HepG2 (cell line): ENCODE data around the gene IL17C. TPM values are rescaled to one million over a fixed set of nuclear protein-coding genes. Genes with fewer than 3 reads are reported as not detected.

ENCODE experiments used
- BORCS8-MEF2B ChIP-seq: sonication (generic); formaldehyde crosslinking; IDR thresholded peaks from 2 replicates; pipeline ENCODE4 v1.8.0; 2022; ENCODE audit warnings: mild to moderate bottlenecking, missing genetic modification reagents
- CCAR2 ChIP-seq: fragments of 200-400 bp; formaldehyde crosslinking; optimal IDR thresholded peaks from 2 replicates; pipeline ENCODE3; 2018; ENCODE audit warnings: low read depth, mild to moderate bottlenecking, low read length, moderate library complexity
- CENPT ChIP-seq: sonication (generic); formaldehyde crosslinking; IDR thresholded peaks from 2 replicates; pipeline ENCODE4 v1.8.0; 2022; ENCODE audit warnings: low read depth, mild to moderate bottlenecking, moderate library complexity, missing genetic modification reagents
- ERF ChIP-seq: IDR thresholded peaks from 2 replicates; pipeline ENCODE4 v1.6.1; 2018; ENCODE audit warnings: missing biosample characterization, missing genetic modification reagents
- ESRRA ChIP-seq: sonication (generic); formaldehyde crosslinking; IDR thresholded peaks from 2 replicates; pipeline ENCODE4 v1.5.1; 2020; ENCODE audit warnings: mild to moderate bottlenecking, low read depth, missing genetic modification reagents
- HOXD1 ChIP-seq: sonication (generic); formaldehyde crosslinking; IDR thresholded peaks from 2 replicates; pipeline ENCODE4 v1.5.0; 2020; ENCODE audit warnings: missing genetic modification reagents
- KLF12 ChIP-seq: sonication (generic); formaldehyde crosslinking; IDR thresholded peaks from 2 replicates; pipeline ENCODE4 v1.4.0; 2020; ENCODE audit warnings: missing genetic modification reagents, borderline replicate concordance
- LCORL ChIP-seq, 2 experiments: fragments of 450-650 bp in 1 of 2; sonication (generic) in 1 of 2; formaldehyde crosslinking in 1 of 2; IDR thresholded peaks; 2 replicates each; pipeline versions ENCODE4 v1.5.0 to v1.6.1; 2017 to 2020; ENCODE audit warnings: antibody characterized with exemption in 1 of 2, missing genetic modification reagents in 1 of 2
- MXD4 ChIP-seq: IDR thresholded peaks from 2 replicates; pipeline ENCODE4 v1.6.1; 2016; ENCODE audit warnings: mild to moderate bottlenecking, missing biosample characterization, missing genetic modification reagents
- MYC ChIP-seq: sonication (generic); formaldehyde crosslinking; IDR thresholded peaks from 2 replicates; pipeline ENCODE4 v1.9.0; 2021; ENCODE audit warnings: missing genetic modification reagents, borderline replicate concordance
- REXO4 ChIP-seq: sonication (generic); formaldehyde crosslinking; IDR thresholded peaks from 2 replicates; pipeline ENCODE4 v1.8.0; 2022; ENCODE audit warnings: missing genetic modification reagents, mild to moderate bottlenecking, borderline replicate concordance
- RFXANK ChIP-seq: IDR thresholded peaks from 2 replicates; pipeline ENCODE4 v1.6.1; 2016
- RXRA ChIP-seq: sonication (generic); formaldehyde crosslinking; IDR thresholded peaks from 2 replicates; pipeline ENCODE4 v1.5.1; 2020; ENCODE audit warnings: missing genetic modification reagents
- SOX5 ChIP-seq: IDR thresholded peaks from 2 replicates; pipeline ENCODE4 v1.6.1; 2016; ENCODE audit warnings: borderline replicate concordance
- SP4 ChIP-seq: sonication (generic); formaldehyde crosslinking; IDR thresholded peaks from 2 replicates; pipeline ENCODE4 v1.8.1; 2023; ENCODE audit warnings: mild to moderate bottlenecking, missing genetic modification reagents
- TCF12 ChIP-seq, 2 experiments: fragments of 450-650 bp in 1 of 2; sonication (generic) in 1 of 2; formaldehyde crosslinking in 1 of 2; IDR thresholded peaks; 2 replicates each; pipeline versions ENCODE4 v1.6.1 to v1.8.0; 2017 to 2022; ENCODE audit warnings: antibody characterized with exemption in 1 of 2, mild to moderate bottlenecking in 1 of 2, missing genetic modification reagents in 1 of 2, moderate library complexity in 1 of 2
- ZBTB3 ChIP-seq: sonication (generic); formaldehyde crosslinking; IDR thresholded peaks from 2 replicates; pipeline ENCODE4 v1.4.0; 2020; ENCODE audit warnings: low read depth, mild to moderate bottlenecking, moderate library complexity, missing genetic modification reagents, borderline replicate concordance
- ZFAT ChIP-seq: sonication (generic); formaldehyde crosslinking; conservative IDR thresholded peaks from 2 replicates; pipeline ENCODE4 v1.8.1; 2023; ENCODE audit warnings: missing genetic modification reagents, inconsistent platforms
- ZNF225 ChIP-seq: sonication (generic); formaldehyde crosslinking; IDR thresholded peaks from 2 replicates; pipeline ENCODE4 v1.4.0; 2020; ENCODE audit warnings: mild to moderate bottlenecking, missing genetic modification reagents
- ZNF251 ChIP-seq: sonication (generic); formaldehyde crosslinking; IDR thresholded peaks from 2 replicates; pipeline ENCODE4 v1.9.0; 2021; ENCODE audit warnings: mild to moderate bottlenecking, missing genetic modification reagents
- ZNF569 ChIP-seq: sonication (generic); formaldehyde crosslinking; IDR thresholded peaks from 2 replicates; pipeline ENCODE4 v1.5.0; 2020; ENCODE audit warnings: mild to moderate bottlenecking, missing genetic modification reagents, moderate library complexity, borderline replicate concordance
- ZSCAN21 ChIP-seq: sonication (generic); formaldehyde crosslinking; IDR thresholded peaks from 2 replicates; pipeline ENCODE4 v1.8.0; 2022; ENCODE audit warnings: mild to moderate bottlenecking, missing genetic modification reagents, moderate library complexity, borderline replicate concordance
- polyA plus RNA-seq, 8 experiments: library from polyadenylated mRNA; depleted of rRNA in 3 of 8; stranded (reverse) in 7 of 8; unstranded in 1 of 8; fragments of >200 nt; fragmentation: Illumina TruSeq in 4 of 8; extraction: Trizol in 4 of 8; gene quantifications; 2 replicates each; pipeline versions ENCODE4 v1.2.1 to v1.2.3, GENCODE V29; 2011 to 2016; ENCODE audit warnings: low read depth in 4 of 8, missing spikeins in 1 of 8, mixed read lengths in 1 of 8; ENCODE audit not compliant: insufficient read depth in 1 of 8
- total RNA-seq, 5 experiments: library from RNA; depleted of rRNA; stranded (reverse); fragments of >200 nt; fragmentation: Illumina TruSeq; extraction: Trizol; gene quantifications; 2 replicates each; pipeline ENCODE4 v1.2.3, GENCODE V29; 2016; ENCODE audit warnings: low read depth in 1 of 5
- TF ChIP-seq, protein P1 (sequence below), 2 experiments: sonication (generic) in 1 of 2; formaldehyde crosslinking in 1 of 2; IDR thresholded peaks; 2 replicates each; pipeline versions ENCODE4 v1.4.0 to v1.6.1; 2016 to 2020; ENCODE audit warnings: borderline replicate concordance in 1 of 2, low read depth in 1 of 2, mild to moderate bottlenecking in 1 of 2, missing genetic modification reagents in 1 of 2
- TF ChIP-seq, protein P2 (sequence below): sonication (generic); formaldehyde crosslinking; IDR thresholded peaks from 2 replicates; pipeline ENCODE4 v1.4.0; 2020; ENCODE audit warnings: missing genetic modification reagents
- TF ChIP-seq, protein P3 (sequence below): sonication (generic); formaldehyde crosslinking; IDR thresholded peaks from 2 replicates; pipeline ENCODE4 v1.4.0; 2020; ENCODE audit warnings: mild to moderate bottlenecking, missing genetic modification reagents

Gene IL17C
- total and polyA plus RNA-seq, 2 of the 13 experiments (the other 11 are each of a cell fraction or from before 2014, with no cell fraction given): not detected

DNA sequence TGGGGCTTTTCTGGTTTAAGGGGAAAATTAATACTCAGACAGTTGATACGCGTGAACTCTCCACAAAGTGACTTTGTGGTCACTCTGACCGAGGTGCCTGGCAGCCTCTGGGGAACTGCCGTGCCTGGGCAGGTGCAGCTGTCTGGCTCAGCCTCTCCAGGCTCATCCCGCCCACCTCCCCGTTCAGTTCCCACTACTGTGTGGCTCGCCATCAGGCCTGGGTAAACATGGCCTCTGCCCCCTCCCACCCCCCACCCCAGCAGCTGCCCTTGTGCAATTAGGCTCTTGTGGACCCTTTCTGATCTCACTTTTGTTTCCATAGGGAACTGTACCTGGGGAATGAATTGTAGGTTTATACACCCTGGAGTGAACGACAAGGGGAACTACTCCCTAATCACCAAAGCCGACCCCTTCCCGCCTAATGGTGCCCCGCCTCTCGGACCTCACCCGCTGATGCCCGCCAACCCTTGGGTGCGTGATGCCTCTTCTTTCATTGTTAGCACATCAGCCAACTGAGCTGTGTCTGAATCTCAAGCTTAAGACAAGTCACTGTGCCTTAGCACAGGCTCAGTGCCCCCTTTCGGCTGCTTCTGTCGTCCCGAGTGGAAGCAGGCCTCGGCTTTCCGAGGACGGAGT lies 40.4 kb upstream of the IL17C start (continued):
- TF ChIP-seq, protein P1, sequence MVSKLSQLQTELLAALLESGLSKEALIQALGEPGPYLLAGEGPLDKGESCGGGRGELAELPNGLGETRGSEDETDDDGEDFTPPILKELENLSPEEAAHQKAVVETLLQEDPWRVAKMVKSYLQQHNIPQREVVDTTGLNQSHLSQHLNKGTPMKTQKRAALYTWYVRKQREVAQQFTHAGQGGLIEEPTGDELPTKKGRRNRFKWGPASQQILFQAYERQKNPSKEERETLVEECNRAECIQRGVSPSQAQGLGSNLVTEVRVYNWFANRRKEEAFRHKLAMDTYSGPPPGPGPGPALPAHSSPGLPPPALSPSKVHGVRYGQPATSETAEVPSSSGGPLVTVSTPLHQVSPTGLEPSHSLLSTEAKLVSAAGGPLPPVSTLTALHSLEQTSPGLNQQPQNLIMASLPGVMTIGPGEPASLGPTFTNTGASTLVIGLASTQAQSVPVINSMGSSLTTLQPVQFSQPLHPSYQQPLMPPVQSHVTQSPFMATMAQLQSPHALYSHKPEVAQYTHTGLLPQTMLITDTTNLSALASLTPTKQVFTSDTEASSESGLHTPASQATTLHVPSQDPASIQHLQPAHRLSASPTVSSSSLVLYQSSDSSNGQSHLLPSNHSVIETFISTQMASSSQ (IDR thresholded peaks at IDR 0.05; ENCODE audit: low read depth): no peak
- TF ChIP-seq, protein P1 (CRISPR knock-in tag; IDR thresholded peaks at IDR 0.05; ENCODE audit: borderline replicate concordance): 0 out of 2 replicates have a peak, but pooled peaks have one; percentile 27
- TF ChIP-seq ZBTB3 (CRISPR knock-in tag) (no peak), REXO4 (CRISPR knock-in tag) (no peak), ZFAT (CRISPR knock-in tag) (no peak), MXD4 (CRISPR knock-in tag) (no peak), ZNF225 (CRISPR knock-in tag) (no peak), CENPT (CRISPR knock-in tag) (no peak), TCF12 (IDR thresholded peaks at IDR 0.05) (no peak), TCF12 (CRISPR knock-in tag; IDR thresholded peaks at IDR 0.05) (no peak), KLF12 (peak; percentile 64; the same call in 1 of the 2 replicates), SOX5 (CRISPR knock-in tag) (no peak; the same call in 1 of the 2 replicates), ZNF251 (no peak), ZSCAN21 (CRISPR knock-in tag) (no peak), LCORL (IDR thresholded peaks at IDR 0.05) (no peak), LCORL (CRISPR knock-in tag; IDR thresholded peaks at IDR 0.05) (peak; percentile 46; the same call in 1 of the 2 replicates), ZNF569 (CRISPR knock-in tag) (no peak), RXRA (no peak), BORCS8-MEF2B (CRISPR knock-in tag) (no peak), ESRRA (CRISPR knock-in tag) (no peak), ERF (CRISPR knock-in tag) (peak; percentile 65; the same call in 1 of the 2 replicates), HOXD1 (CRISPR knock-in tag) (no peak), SP4 (CRISPR knock-in tag) (no peak), CCAR2 (no peak), MYC (CRISPR knock-in tag) (peak; percentile 76; the same call in 1 of the 2 replicates), RFXANK (CRISPR knock-in tag) (no peak)
- TF ChIP-seq, protein P2, sequence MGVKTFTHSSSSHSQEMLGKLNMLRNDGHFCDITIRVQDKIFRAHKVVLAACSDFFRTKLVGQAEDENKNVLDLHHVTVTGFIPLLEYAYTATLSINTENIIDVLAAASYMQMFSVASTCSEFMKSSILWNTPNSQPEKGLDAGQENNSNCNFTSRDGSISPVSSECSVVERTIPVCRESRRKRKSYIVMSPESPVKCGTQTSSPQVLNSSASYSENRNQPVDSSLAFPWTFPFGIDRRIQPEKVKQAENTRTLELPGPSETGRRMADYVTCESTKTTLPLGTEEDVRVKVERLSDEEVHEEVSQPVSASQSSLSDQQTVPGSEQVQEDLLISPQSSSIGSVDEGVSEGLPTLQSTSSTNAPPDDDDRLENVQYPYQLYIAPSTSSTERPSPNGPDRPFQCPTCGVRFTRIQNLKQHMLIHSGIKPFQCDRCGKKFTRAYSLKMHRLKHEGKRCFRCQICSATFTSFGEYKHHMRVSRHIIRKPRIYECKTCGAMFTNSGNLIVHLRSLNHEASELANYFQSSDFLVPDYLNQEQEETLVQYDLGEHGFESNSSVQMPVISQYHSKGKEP (CRISPR knock-in tag): no peak
- TF ChIP-seq, protein P3, sequence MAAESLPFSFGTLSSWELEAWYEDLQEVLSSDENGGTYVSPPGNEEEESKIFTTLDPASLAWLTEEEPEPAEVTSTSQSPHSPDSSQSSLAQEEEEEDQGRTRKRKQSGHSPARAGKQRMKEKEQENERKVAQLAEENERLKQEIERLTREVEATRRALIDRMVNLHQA (CRISPR knock-in tag): no peak
